DOHH2 (cell line): ENCODE results near the gene PCNX3.

Source experiments
- H3F3A ChIP-seq: fragments of 200-600 bp; sonication (generic), shearing (Covaris generic); 2 replicates; pipeline ENCODE4 v1.6.0; 2016; ENCODE audit warnings: antibody characterized with exemption, mild to moderate bottlenecking; ENCODE audit not compliant: control insufficient read depth, insufficient read depth
- H3K27ac ChIP-seq: fragments of 200-600 bp; sonication (generic); 2 replicates; pipeline ENCODE4 v1.5.1; 2014; ENCODE audit warnings: low read depth, mild to moderate bottlenecking, low read length, moderate library complexity
- H3K27me3 ChIP-seq: fragments of 200-600 bp; sonication (generic); 2 replicates; pipeline ENCODE4 v1.6.1; 2014; ENCODE audit warnings: mild to moderate bottlenecking, low read length, mixed read lengths; ENCODE audit not compliant: control insufficient read depth
- H3K36me3 ChIP-seq: fragments of 200-600 bp; sonication (generic); 2 replicates; pipeline ENCODE4 v1.6.1; 2014; ENCODE audit warnings: mild to moderate bottlenecking, low read length, moderate library complexity, mixed read lengths; ENCODE audit not compliant: control insufficient read depth
- H3K4me1 ChIP-seq: fragments of 200-600 bp; sonication (generic); 2 replicates; pipeline ENCODE4 v1.6.1; 2014; ENCODE audit warnings: mild to moderate bottlenecking, low read length, mixed read lengths; ENCODE audit not compliant: control insufficient read depth
- H3K4me2 ChIP-seq: fragments of 200-600 bp; sonication (generic); 2 replicates; pipeline ENCODE4 v1.6.0; 2014; ENCODE audit warnings: mild to moderate bottlenecking, low read length, moderate library complexity
- H3K4me3 ChIP-seq: fragments of 200-600 bp; sonication (generic); 2 replicates; pipeline ENCODE4 v1.5.1; 2014; ENCODE audit warnings: mild to moderate bottlenecking, low read length, mixed read lengths
- H3K79me2 ChIP-seq: fragments of 200-600 bp; sonication (generic); 2 replicates; pipeline ENCODE4 v1.6.1; 2014; ENCODE audit warnings: mild to moderate bottlenecking, low read length, mixed read lengths; ENCODE audit not compliant: control insufficient read depth
- H3K9me2 ChIP-seq: fragments of 200-600 bp; sonication (generic); replicated peaks from 2 replicates; pipeline ENCODE4 v1.6.1; 2014; ENCODE audit warnings: mild to moderate bottlenecking, low read length, mixed read lengths; ENCODE audit not compliant: control insufficient read depth
- H3K9me3 ChIP-seq: fragments of 200-600 bp; sonication (generic); 2 replicates; pipeline ENCODE4 v1.6.1; 2014; ENCODE audit warnings: antibody characterized with exemption, low read length, mixed read lengths; ENCODE audit not compliant: control insufficient read depth, insufficient read depth
- H4K20me1 ChIP-seq: fragments of 200-600 bp; sonication (generic); 2 replicates; pipeline ENCODE4 v1.6.0; 2014; ENCODE audit warnings: low read depth, mild to moderate bottlenecking, antibody characterized with exemption, low read length, moderate library complexity; ENCODE audit not compliant: control insufficient read depth, insufficient read depth
- CTCF ChIP-seq: fragments of 200-600 bp; sonication (generic); IDR thresholded peaks from one replicate; pipeline ENCODE4 v1.5.1; 2014; ENCODE audit warnings: antibody characterized with exemption, mild to moderate bottlenecking, low read depth, low read length; ENCODE audit not compliant: poor library complexity, severe bottlenecking
- EZH2phosphoT487 ChIP-seq: fragments of 200-600 bp; sonication (generic); IDR thresholded peaks from 2 replicates; pipeline ENCODE4 v1.6.1; 2017; ENCODE audit warnings: borderline replicate concordance, mild to moderate bottlenecking, antibody characterized with exemption, low read length, moderate library complexity, mixed read lengths

Gene PCNX3

GRCh38 chr11:65588199-65589054, 27.1 kb upstream of the PCNX3 start:
- Histone ChIP-seq H3K4me2 (peak overlapping the region; percentile 52), H3K27me3 (no peaks in the 10 kb centered on the region), H3K4me3 (peak overlapping the region; percentile 29), H3K4me1 (peaks cover 28% of the 10 kb centered on the region), H3K9me3 (no peaks in the 10 kb centered on the region), H4K20me1 (no peaks in the 10 kb centered on the region), H3K79me2 (no peaks in the 10 kb centered on the region), H3F3A (0 out of 2 replicates have a peak, but pooled peaks cover 3% of the 10 kb centered on the region), H3K9me2 (no peaks in the 10 kb centered on the region), H3K27ac (peak overlapping the region; percentile 15), H3K36me3 (peaks cover 9% of the 10 kb centered on the region)
- TF ChIP-seq EZH2phosphoT487 (no peak), CTCF (peak; percentile 83)

- no peak overlapping the region for H3K27ac ChIP-seq
- peaks cover 28% of the 10 kb centered on the region for H3K4me1 ChIP-seq
- 0 out of 2 replicates have a peak, but pooled peaks cover 3% of the 10 kb centered on the region for H3F3A ChIP-seq
- no peaks in the 10 kb centered on the region for H4K20me1 ChIP-seq
- no peaks in the 10 kb centered on the region for H3K9me2 ChIP-seq
- H3K36me3 ChIP-seq: peaks cover 9% of the 10 kb centered on the region
- no peaks in the 10 kb centered on the region for H3K9me3 ChIP-seq
- H3K27me3 ChIP-seq: no peaks in the 10 kb centered on the region
- H3K79me2 ChIP-seq: no peaks in the 10 kb centered on the region
- TF ChIP-seq CTCF (no peak), EZH2phosphoT487 (no peak)
- no peak overlapping the region for H3K4me3 ChIP-seq
- no peak overlapping the region for H3K4me2 ChIP-seq
Measured at GRCh38 chr11:65589444-65590239, 25.9 kb upstream of the PCNX3 start.

GRCh38 chr11:65590240-65590738, 25.3 kb upstream of the PCNX3 start:
- H3K27me3 ChIP-seq: no peaks in the 10 kb centered on the region
- H3K79me2 ChIP-seq: no peaks in the 10 kb centered on the region
- H3K36me3 ChIP-seq: peaks cover 9% of the 10 kb centered on the region
- H3K4me3 ChIP-seq: no peak overlapping the region
- no peaks in the 10 kb centered on the region for H4K20me1 ChIP-seq
- H3F3A ChIP-seq: 0 out of 2 replicates have a peak, but pooled peaks cover 3% of the 10 kb centered on the region
- H3K27ac ChIP-seq: no peak overlapping the region
- no peak overlapping the region for H3K4me2 ChIP-seq
- H3K9me2 ChIP-seq: no peaks in the 10 kb centered on the region
- no peak for TF ChIP-seq EZH2phosphoT487
- TF ChIP-seq CTCF: no peak
- peaks cover 28% of the 10 kb centered on the region for H3K4me1 ChIP-seq
- no peaks in the 10 kb centered on the region for H3K9me3 ChIP-seq
